ENCODE data around the gene GPX7.

GPX7 gene

GRCh38 chr1:52604063-52604770, 2.0 kb downstream of the GPX7 start:
- CTCF ChIA-PET = interaction anchor here (0.6 kb wide), 1 partner anchor 31 kb away, joined by 3 read pairs; no protein-coding TSS in a partner anchor
- no peak overlapping the region for H3K4me3 ChIP-seq (ENCODE audit: low read depth, low read length)
- H3K27ac ChIP-seq (ENCODE audit: extremely low read depth, low read depth, low read length) = no peak overlapping the region
- POLR2A ChIA-PET = no interaction called here
- H3K36me3 ChIP-seq (ENCODE audit: control insufficient read depth in 2 of 2, insufficient read depth in 1 of 2, low read length in 2 of 2) = no peaks in the 10 kb centered on the region
- H3K4me1 ChIP-seq (ENCODE audit: control insufficient read depth, insufficient read depth, low read length) = no peaks in the 10 kb centered on the region
- no peaks in the 10 kb centered on the region for H3K9me3 ChIP-seq (ENCODE audit: control insufficient read depth, insufficient read depth, low read depth, low read length)
- TF ChIP-seq ZSCAN30 (tag by site-specific recombination; IDR thresholded peaks at IDR 0.05) (no peak), ZNF510 (tag by site-specific recombination; IDR thresholded peaks at IDR 0.05; ENCODE audit: insufficient replicate concordance) (no peak), INSM2 (tag by site-specific recombination; IDR thresholded peaks at IDR 0.05) (no peak), ZBTB48 (tag by site-specific recombination; IDR thresholded peaks at IDR 0.05) (no peak), ZNF324 (tag by site-specific recombination; IDR thresholded peaks at IDR 0.05) (no peak), ZNF561 (tag by site-specific recombination; IDR thresholded peaks at IDR 0.05; ENCODE audit: borderline replicate concordance) (no peak)

- Histone ChIP-seq H3K4me3 (ENCODE audit: low read depth, low read length) (no peak overlapping the region), H3K27ac (ENCODE audit: extremely low read depth, low read depth, low read length) (no peak overlapping the region), H3K9me3 (ENCODE audit: control insufficient read depth, insufficient read depth, low read depth, low read length) (no peaks in the 10 kb centered on the region), H3K4me1 (ENCODE audit: control insufficient read depth, insufficient read depth, low read length) (no peaks in the 10 kb centered on the region), H3K36me3 (ENCODE audit: control insufficient read depth in 2 of 2, insufficient read depth in 1 of 2, low read length in 2 of 2) (no peaks in the 10 kb centered on the region)
- ChIA-PET POLR2A (no interaction called here), CTCF (interaction anchor here (0.6 kb wide), 2 partner anchors 87 to 207 kb away, joined by 3 read pairs; no protein-coding TSS in a partner anchor)
- no peak for TF ChIP-seq PATZ1 (tag by site-specific recombination; IDR thresholded peaks at IDR 0.05)
- TF ChIP-seq ZSCAN18 (tag by site-specific recombination; IDR thresholded peaks at IDR 0.05) = no peak
- TF ChIP-seq GLIS1 (tag by site-specific recombination; IDR thresholded peaks at IDR 0.05) = no peak
- no peak for TF ChIP-seq GLIS2 (tag by site-specific recombination; IDR thresholded peaks at IDR 0.05)
- no peak for TF ChIP-seq ZNF629 (tag by site-specific recombination; IDR thresholded peaks at IDR 0.05)
- TF ChIP-seq KLF9 (tag by site-specific recombination; IDR thresholded peaks at IDR 0.05; ENCODE audit: low read depth) = no peak
- TF ChIP-seq ZNF366 (tag by site-specific recombination; conservative IDR thresholded peaks at IDR 0.05) = no peak
- TF ChIP-seq ZBTB6 (tag by site-specific recombination; IDR thresholded peaks at IDR 0.05) = no peak
- no peak for TF ChIP-seq ZNF155 (tag by site-specific recombination; IDR thresholded peaks at IDR 0.05)
- TF ChIP-seq ZSCAN5A (tag by site-specific recombination; IDR thresholded peaks at IDR 0.05) = no peak
- no peak for TF ChIP-seq ZNF266 (tag by site-specific recombination; IDR thresholded peaks at IDR 0.05; ENCODE audit: low read depth)
- TF ChIP-seq ZNF16 (tag by site-specific recombination; IDR thresholded peaks at IDR 0.05; ENCODE audit: low read depth) = no peak
- TF ChIP-seq ZNF580 (tag by site-specific recombination; IDR thresholded peaks at IDR 0.05) = no peak
- TF ChIP-seq ZNF391 (tag by site-specific recombination; IDR thresholded peaks at IDR 0.05; ENCODE audit: borderline replicate concordance, low read depth) = no peak
- no peak for TF ChIP-seq BCL11B (tag by site-specific recombination; IDR thresholded peaks at IDR 0.05; ENCODE audit: low read depth)
- no peak for TF ChIP-seq ZNF830 (tag by site-specific recombination; IDR thresholded peaks at IDR 0.05; ENCODE audit: low read depth)
- TF ChIP-seq ZNF146 (tag by site-specific recombination; IDR thresholded peaks at IDR 0.05) = no peak
- no peak for TF ChIP-seq ZNF660 (tag by site-specific recombination; IDR thresholded peaks at IDR 0.05)
These were observed 11.6 kb downstream of the GPX7 start for GRCh38 chr1:52613636-52614373.

Measured in HEK293 (cell line).